Stimulated activated CD4-positive, alpha-beta T cell treated with anti-CD3 and anti-CD28 coated beads, Interleukin-2, amount 100 ng/mL, for 48 hours (primary cell): Measurements from ENCODE around the gene ATG5.
"Not testable (repeated sequence)": the region's sequence is repeated elsewhere in the genome, so short reads cannot be mapped to it uniquely, and the experiment has no call there.

Experiments used
- DNase-seq, 2 donors: peaks; one replicate each; pipeline ENCODE4 v3.0.0-alpha.2; 2020

ATG5 gene

DNA sequence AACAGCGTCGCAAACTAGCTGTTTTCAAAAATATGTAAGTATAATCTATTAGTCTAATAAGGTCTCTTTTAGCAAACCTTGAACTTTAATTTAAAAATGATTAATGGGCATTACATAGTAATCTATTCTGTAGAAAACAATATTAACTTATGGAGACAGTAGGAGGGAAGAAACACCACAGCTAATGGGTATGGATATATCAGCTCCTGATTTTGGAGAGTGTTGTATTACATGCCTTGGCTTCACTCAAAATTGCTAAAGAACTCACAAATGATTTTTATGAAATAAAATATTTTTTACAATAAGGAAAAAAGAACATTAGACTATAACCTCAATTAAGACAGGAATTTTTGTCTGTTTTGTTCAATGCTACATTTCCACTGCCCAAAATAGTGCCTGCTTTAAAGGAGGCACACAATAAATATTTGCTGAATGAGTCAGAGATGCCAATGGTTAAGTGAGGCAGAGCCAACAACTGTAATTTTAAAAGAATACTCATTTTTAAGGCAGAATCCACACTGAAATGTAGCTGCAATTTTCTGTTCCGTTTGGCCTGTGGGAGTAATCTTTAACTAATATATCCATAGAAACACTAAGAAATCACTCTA, 15.7 kb downstream of the ATG5 start:
- DNase-seq = no peak

DNA sequence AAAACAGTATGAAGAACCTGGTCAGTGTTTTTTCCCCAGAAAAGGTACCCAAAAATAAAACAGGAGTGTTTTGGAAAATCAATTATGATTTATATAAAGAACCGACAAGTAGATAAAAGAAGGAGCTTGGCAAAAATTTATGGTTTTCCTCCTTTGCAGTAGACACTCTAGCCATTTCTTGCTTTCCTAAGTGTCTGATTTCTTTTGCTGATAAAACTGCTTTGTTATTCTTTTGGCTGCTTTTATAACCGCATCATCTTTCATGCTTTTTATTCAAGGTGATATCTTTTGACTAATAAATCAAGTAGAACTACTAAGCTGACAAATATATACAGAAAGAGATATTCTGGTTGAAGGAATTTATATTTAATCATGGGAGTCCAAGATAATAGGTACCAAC, 16.6 kb downstream of the ATG5 start:
- DNase-seq = no peak

DNA sequence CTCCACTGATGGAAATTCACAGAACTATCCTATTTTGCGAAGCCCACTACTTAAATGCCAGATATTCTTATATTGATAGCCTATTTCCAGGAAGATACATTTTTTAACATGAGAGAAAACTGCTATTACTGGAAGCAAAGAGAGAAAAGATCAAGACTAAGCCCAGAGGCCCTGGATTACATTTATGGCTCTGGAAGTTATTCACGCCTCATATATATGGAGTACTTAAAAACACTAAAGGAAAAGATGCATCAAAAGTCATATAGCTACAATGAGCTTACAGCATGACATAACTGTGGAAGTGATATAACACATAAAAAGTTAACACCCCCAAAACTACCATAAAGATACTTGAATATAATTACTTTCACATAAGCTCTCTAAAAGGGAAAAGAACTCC, 19.8 kb downstream of the ATG5 start:
- no peak for DNase-seq

DNA sequence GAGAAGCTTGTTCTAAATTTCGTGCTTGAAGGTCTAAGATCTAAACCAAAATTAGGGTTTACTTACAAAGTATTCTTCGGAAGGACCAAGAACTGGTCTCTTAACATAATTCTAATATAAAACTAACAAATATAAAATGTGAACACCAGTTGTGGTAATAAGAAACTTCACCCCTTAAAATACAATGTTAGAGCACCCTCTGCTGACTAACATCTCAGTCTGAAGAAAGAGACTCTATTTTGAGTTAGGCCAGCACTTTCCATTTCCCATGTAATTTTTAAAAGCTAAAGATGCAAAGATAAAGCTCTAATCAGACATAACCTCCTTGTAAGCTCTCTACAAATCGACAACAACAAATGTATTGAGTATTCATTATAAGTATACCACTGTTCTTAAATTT, 24.6 kb downstream of the ATG5 start:
- DNase-seq = no peak

DNA sequence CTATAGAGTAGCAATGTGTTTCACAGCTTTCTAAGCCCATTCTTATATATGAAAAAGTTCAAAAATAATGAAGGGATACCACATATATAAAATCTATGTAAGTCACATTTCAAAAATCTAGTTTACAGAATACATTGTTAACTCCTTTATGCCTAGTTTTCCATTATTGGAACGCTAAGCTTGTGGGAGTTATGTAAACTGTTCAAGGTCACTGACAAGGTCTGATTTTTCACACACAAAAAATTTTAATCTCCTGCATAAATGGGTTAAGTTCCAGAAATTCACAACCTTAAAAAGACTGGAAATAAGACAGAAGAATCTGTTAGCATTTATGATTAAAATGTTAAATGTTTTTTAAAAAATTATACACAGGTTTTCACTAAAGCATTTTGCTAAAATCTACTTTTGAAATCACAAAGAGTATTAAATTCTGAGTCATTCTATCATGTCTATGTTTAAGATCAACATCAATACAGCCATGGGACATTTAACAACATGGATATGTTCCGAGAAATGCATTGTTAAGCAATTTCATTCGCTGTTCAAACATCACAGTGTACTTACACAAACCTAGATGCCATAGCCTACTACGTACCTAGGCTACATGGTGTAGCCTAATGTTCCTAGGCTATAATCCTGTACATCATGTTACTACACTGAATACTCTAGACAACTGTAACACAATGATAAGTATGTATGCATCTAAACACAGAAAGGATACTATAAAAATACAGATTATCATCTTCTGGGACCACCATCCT, 25.4 kb downstream of the ATG5 start:
- DNase-seq = no peak

DNA sequence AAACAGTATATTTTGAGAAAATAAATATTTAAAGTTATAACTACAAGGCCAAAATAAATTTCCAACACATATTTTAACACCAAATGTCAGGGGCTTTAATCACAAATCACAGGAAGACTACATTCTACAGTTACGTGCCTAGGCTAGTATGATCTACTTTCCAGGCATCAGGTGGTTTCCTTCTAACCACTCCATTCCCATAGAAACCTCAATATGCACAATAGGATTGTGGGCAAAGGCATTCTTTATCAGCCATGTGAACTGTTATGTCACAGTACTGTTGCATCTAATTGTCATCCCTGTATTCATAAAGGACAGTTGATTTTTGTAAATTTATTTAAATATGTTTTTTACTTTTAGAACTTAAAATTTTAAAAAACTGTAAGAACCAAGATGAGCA, 32.4 kb downstream of the ATG5 start:
- no peak for DNase-seq

DNA sequence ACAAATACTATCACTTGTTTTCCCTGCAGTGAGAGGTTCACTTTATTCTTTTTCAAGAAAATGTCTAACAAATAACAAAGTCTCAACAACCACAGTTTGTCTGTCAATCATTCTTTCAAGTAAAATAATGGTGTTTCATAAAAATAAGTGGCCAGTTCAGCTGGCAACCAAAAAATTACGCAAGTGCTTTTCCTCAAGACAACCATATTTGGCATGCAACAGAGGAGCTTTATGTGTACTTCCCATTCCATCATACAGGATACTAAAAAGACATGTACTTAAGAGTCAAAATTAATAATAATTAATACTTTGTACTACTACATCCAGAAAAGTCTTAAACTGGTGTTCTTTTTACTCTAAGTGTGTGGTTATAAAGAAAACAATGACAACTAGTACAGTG, 34.6 kb downstream of the ATG5 start:
- no peak for DNase-seq

DNA sequence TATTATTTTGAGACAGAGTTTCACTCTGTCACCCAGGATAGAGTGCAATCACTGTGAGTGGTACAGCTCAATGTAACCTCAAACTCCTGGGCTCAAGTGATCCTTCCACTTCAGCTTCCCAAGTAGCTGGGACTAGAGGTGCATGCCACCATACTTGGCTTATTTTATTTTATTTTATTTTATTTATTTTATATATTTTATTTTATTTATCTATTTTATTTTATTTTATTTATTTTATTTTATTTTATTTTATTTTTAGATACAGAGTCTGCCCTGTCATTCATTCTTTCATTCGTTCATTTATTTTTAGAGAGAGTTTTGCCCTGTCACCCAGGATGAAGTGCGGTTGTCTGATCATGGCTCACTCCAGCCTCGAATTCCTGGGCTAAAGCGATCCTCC, 35.5 kb downstream of the ATG5 start:
- DNase-seq = no peak

DNA sequence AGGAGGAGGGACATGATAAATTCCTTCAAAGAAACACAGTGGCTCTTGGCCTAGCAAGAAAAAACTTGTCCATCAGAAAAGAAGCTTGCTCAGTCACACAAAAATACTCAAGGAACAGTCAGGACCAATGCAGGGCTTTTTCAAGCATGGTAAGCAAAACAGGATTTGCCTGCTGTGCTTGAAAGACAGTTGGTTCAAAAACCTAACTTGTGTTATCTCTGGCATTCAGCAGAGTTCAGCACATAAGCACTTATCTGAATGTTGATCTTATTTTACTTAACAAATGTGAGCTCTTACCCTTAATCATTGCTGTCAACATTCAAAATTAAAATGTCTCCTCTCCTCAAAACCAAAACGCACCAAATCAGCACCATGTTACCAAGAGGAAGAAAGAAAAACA, 38.3 kb downstream of the ATG5 start:
- no peak for DNase-seq

DNA sequence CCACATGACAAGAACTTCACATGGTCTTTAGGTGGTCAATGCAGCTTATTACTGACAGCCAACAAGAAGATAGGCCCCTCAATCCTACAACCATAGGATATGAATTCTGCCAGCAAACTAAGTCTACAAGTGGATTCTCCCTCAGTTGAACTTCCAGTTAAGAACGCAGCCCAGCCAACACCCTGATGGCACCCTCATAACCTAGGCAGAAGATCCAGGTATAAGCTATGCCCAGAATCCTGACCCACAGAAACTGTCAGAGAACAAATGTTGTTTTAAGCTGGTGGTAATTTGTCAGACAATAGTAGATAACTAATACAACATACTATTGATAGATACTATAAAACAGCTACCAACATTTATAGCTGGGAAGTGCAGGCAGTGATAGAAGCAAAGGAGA, 38.8 kb downstream of the ATG5 start:
- DNase-seq = no peak

DNA sequence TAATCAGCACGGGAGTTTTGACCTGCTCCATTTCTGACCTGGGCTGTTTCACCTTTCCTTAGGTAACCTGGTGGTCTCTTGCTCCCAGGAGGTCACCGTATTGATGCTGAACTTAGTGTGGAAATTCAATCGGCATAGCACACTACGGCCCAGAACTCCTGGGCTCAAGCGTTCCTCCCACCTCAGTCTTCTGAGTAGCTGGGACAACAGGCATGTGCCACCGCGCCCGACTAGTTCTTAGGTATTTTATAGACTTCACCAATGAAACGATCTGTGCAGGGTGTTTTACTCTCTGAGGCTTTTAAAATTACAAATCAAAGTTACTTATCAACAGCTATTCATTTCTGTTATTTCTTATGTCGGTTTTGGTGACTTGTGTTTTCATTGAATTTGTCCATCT, 42.1 kb downstream of the ATG5 start:
- no peak for DNase-seq

DNA sequence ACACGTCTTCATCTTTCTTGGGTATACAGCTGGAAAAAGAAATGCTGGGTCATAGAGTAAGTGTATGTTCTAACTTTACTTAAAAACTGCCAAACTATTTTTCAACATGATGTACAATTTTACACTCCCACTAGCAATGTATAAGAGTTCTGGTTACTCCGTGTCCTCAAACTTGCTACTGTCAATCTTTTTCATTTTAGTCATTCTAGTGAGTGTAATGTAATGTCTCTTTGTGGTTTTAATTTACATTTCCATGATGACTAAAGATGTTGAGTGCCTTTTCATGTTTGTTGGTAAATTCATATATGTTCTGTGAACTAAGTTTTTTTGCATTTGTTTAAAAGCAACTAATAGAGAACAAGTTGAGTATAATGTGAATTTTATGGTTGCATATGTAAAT, 43.9 kb downstream of the ATG5 start:
- DNase-seq = no peak

DNA sequence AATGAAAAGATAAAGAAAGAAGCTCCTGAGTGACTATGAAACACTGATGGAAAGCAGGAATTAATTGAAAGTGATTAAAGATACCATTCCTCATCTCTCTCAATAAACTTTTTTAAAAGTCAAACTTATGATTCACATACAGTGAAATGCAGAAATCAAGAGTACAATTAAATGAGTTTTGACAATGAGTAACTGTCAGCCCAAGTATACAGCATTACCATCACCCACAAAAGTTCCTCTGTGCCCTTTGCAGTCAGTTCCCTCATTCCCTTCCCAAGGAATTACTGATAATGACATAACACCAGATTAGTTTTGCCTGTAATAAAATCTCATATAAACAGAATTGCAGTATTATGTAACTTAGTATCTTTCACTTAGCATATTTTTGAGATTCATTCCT, 44.5 kb downstream of the ATG5 start:
- no peak for DNase-seq

DNA sequence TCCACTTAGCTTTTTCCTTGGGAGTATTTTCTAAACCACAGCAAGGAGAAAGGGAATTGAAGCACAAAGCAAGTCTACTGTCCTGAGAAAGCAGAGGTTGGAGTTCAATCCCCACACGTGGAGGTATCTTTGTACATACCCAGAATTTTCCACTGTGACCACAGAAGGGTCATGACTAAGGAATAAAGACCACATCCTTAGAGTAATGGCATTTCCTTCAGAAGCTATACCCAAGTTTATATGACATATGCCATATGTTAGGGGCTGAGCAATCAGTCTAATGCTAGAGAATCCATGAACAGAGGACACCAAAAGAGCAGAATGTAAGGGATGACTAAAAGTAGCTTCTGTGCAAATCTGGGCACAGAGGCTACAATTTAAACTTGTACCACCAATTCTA, 46.4 kb downstream of the ATG5 start:
- no peak for DNase-seq

DNA sequence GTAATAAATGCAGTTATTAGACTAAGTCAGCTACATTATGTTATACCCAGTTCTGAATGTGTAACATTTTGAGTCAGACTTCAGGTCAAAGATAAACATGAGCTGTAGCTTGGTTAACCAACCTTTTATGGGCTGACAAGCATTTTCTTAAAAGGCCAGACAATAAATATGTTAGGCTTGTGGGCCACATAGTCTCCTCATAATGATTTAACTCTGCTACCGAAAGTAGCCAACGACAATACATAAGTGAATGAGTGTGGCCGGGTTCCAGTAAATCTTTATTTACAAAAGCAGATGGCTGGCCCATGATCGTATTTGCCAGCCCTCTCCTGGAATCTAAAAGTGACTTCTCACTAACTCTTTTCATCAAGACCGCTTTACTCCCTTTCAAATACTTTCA, 49.9 kb downstream of the ATG5 start:
- DNase-seq = no peak

DNA sequence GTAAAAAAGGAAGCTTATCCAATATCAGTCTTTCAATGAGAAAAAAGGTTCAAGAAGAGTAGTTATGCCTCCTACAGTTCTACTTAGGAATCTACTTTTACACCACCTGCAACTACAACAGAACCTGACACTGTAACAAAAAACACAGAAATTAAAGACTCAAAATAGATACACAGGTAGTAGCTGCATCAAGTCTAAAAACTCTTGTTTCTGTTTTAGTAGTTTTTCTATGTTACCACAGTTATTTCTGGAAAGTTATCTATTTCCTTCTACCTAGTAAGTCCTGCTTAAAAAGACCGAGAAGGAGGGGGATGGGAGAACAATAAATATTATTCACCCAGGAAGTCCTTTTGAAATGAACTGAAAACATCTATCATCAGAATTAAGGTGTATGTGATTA, 52.5 kb downstream of the ATG5 start:
- no peak for DNase-seq

DNA sequence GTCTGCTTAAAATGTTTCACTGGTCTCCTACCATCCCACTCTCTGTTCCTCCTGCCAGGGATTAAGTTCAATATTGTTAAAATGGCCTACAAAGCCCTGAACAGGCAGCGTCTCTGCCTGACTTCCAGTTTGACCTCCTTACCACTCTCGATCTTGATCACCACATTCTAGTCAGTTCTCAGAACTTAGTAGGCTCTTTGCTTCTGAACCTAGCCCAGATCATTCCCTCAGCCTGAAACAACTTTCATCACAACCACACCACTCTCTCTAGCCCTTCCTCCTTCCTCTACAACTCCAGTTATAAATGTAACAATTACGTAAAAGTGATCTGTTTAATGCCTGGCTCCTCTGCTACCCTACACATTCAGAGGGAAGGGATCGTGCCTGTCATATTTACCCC, 53.3 kb downstream of the ATG5 start:
- DNase-seq = no peak

DNA sequence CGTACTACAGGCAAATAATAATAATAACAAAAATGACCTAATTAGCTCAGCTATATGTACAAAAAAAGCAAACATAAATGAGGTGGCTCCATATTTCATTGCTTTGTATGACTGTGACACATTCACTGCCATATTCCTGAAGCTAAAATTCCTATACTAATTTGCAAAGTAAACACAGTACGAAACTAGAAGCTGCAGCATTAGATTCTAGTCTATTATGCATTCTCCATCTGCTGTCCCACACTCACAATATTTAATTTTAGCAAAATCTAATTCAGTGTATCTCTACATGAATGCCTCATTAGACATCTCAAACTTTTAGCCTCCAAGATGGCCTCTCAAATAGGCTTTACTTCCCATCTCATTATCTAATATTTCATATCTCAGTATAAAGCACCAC, 55.1 kb downstream of the ATG5 start:
- DNase-seq = no peak

DNA sequence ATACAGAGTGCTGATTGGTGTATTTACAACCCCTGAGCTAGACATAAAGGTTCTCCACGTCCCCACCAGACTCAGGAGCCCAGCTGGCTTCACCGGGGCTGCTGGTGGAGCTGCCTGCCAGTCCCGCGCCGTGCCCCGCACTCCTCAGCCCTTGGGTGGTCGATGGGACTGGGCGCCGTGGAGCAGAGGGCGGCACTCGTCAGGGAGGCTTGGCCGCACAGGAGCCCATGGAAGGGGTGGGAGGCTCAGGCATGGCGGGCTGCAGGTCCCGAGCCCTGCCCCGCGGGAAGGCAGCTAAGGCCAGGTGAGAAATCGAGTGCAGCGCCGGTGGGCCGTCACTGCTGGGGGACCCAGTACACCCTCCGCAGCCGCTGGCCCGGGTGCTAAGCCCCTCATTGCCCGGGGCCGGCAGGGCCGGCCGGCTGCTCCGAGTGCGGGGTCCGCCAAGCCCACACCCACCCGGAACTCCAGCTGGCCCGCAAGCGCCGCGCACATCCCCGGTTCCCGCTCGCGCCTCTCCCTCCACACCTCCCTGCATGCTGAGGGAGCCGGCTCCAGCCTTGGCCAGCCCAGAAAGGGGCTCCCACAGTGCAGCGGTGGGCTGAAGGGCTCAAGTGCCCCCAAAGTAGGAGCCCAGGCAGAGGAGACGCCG, 56.2 kb downstream of the ATG5 start:
- not testable (repeated sequence) for DNase-seq

DNA sequence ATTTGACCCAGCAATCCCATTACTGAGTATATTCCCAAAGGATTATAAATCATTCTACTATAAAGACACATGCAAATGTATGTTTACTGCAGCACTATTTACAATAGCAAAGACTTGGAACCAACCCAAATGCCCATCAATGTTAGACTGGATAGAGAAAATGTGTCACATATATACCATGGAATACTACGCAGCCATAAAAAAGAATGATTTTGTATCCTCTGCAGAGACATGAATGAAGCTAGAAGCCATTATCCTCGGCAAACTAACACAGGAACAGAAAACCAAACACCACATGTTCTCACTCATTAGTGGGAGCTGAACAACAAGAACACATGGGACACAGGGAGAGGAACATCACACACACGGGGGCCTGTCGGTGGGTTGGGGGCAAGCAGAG, 57.1 kb downstream of the ATG5 start:
- not testable (repeated sequence) for DNase-seq

DNA sequence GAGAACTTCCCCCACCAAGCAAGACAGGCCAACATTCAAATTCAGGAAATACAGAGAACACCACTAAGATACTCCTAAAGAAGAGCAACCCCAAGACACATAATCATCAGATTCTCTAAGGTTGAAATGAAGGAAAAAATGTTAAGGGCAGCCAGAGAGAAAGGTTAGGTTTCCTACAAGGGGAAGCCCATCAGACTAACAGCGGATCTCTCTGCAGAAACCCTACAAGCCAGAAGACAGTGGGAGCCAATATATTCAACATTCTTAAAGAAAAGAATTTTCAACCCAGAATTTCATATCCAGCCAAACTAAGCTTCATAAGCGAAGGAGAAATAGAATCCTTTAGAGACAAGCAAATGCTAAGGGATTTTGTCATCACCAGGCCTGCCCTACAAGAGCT, 61.1 kb downstream of the ATG5 start:
- DNase-seq = not testable (repeated sequence)

DNA sequence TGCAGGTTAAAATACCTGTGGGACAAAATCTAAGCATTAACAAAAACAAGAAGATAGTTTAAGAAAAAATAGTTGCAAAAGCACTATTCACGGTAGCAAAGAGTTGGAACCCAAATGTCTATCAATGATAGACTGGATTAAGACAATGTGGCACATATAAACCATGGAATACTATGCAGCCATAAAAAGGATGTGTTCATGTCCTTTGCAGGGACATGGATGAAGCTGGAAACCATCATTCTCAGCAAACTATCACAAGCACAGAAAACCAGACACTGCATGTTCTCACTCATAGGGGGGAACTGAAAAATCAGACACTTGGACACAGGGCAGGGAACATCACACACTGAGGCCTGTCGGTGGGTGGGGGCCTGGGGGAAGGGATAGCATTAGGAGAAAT, 65.8 kb downstream of the ATG5 start:
- not testable (repeated sequence) for DNase-seq

DNA sequence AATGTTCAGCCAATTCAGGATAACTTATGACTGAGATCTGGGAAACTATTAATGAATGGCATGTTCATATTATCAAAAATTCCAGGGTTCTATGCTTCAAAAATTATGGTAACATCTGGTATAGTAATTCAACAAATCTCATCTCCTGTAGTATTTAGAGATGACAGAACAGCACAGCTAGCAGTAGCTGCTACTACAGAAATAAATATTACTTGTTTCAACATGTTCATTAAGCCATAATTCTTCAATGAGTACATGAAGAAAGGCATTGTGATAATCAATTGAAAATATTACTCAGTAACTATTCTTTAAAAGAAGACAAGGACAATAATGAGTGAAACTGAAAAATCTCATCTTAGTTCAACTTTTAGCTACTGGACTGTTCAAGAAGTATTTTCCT, 66.8 kb downstream of the ATG5 start:
- no peak for DNase-seq

DNA sequence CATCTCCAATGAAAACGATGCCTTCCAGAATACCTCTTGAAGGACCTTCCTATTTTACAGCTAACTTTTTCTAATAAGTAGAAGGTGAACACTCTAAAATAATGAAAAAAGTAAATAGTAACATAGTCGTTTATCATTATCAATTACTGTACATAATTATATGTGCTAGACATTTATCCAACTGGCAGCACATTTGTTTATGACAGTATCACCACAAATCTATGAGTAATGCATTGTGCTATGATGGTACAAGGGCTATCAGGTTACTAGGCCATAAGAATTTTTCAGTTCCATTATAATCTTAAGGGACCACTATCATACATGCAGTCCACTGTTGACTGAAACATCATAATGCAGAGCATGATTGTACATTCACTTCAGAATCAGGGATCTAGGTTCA, 68.4 kb downstream of the ATG5 start:
- DNase-seq = no peak
